ENCODE results near the gene INTS7. TPM values are rescaled to one million over a fixed set of nuclear protein-coding genes. Genes with fewer than 3 reads are reported as not detected.
"Not testable (repeated sequence)": the region's sequence is repeated elsewhere in the genome, so short reads cannot be mapped to it uniquely, and the experiment has no call there.

Gene INTS7
- total RNA-seq, 1 donor: 21.3 TPM

DNA sequence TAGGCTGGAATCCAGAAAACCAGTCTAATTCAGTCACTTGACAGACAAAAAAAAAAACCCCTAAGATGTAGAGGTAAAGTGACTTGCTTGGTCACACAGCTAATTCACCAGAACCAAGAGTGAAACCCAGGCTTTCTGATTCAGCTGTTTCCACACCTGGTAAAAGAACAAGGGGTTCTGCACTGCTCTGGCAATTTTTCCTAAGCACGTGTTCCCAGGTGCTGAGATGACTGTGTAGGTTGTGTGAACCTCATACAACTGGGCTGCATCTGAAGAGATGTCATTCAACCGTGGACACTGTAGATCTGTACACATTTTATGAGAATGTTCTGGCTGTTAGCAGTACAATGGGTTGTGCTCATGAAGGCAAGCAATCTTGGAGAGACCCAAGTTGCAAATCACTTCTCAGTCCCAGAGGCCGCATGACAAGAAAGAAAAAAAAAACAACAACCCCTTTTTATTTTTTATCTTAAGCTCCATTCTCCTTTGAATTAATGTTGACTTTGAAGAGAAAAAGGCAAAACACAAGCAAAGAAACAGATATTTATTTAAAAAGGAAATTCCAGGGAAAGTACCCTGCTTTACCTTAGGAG lies 95.4 kb downstream of the INTS7 start:
- DNase-seq (ENCODE audit: low read depth in 2 of 3, low spot score in 2 of 3): no peak

DNA sequence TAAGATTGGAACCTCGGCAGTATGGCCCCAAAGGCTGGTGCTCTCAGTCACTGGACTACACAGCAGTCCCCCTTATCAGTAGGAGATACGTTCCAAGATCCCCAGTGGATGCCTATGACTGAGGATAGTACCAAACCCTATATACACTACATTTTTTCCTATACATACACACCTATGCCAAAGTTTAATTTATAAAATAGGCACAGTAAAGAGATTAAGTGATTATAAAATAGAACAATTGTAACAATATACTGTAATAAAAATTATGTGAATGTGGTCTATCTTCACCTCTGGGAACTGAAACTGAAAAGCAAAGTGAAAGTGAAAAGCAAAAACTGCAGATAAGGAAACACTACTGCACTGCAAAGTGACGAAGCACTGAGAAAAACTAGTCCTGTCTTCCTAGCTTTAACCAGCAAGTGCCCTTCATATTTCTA lies 96.8 kb downstream of the INTS7 start:
- peak in 2 of 3 donors; percentile 19 to 53 for DNase-seq (ENCODE audit: low read depth in 2 of 3, low spot score in 2 of 3)

DNA sequence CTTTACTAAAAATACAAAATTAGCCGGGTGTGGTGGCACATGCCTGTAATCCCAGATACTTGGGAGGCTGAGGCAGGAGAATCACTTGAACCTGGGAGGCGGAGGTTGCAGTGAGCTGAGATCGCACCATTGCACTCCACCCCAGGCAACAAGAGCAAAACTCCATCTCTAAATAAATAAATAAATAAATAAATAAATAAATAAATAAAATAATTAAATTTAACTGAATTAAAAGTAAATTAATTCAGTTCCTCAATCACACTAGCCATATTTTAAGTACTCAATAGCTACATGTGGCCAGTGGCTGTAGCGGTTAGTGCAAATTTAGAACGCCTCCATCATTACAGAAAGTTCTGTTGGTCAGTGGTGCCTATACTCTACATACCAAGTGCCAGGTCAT lies 97.9 kb downstream of the INTS7 start:
- not testable (repeated sequence) for DNase-seq (ENCODE audit: low read depth in 2 of 3, low spot score in 2 of 3)

DNA sequence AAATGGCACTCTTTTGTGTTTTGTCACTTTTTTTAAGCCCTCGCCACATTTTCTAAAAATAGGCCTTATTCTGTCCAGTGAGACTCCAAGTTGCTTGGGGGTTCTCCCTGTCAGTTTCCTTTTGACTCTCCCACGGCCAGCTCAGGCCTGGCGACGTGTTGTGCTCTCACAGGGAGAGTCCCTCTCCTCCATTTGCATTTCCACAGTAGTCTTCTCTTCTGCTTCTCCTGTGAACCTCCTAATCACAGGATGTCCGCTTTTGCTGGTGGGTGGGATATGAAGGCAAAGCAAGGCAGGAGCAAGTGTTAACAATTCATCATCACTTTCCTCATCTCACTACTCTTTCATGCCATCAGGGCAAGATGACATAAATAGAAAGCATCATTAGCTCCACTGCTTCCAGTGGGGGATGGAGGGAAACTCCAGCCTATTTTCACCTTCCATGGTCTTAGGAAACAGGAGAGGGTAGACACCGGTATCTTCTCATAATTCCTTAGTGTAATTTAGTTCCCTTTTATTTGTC lies 99.8 kb downstream of the INTS7 start:
- no peak for DNase-seq (ENCODE audit: low read depth in 2 of 3, low spot score in 2 of 3)

DNA sequence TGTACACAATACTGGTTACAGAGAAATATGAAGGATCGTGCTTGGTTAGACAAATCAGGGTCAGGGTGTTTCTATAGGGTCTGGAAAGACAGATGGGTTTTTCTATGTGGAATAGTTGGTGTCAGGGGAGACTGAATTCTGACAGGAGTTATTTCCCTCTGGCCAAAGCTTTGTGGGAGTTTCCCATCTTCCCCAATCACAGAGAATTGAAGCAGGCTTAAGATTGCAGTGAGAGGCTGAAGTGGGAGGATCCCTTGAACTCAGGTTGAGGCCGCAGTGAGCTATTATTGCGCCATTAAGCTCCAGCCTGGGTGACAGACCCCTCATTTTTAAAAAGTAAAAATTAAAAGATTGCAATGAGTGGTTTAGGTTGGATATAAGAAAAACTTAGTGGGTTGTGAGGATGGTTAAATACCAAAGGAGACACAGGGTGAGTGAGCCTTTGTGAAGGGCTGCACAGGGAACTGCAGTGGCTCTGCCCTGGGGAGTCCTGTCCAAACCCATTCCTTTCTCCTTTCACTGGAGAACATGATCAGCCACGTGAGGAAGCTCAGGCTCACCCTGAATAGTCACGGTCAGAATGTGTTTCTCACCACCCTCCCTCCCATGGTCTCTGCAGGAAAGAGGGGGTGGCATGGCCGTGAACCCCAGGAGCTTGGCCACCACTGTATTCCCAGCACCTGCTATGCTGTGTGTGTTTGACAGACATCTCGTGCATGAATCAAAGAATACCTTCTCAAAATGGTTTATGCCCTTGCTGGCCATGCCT lies 101.2 kb downstream of the INTS7 start:
- DNase-seq (ENCODE audit: low read depth in 2 of 3, low spot score in 2 of 3): no peak

DNA sequence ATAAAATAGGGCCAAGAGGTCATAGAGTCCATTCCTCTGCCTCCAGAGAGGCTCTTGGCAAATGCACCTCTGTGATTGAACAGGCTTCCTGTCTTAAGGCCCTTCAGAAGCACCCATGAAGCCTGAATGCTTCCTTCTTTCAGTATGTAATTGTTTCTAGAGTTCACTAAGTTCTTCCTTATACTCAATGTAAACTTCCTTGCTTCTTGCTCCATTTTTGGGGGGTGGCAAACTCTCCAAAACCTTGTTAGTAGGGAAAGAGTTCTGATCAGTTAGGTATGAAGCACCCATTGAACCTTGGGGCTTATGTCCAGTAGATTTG lies 102.5 kb downstream of the INTS7 start:
- no peak for DNase-seq (ENCODE audit: low read depth in 2 of 3, low spot score in 2 of 3)

DNA sequence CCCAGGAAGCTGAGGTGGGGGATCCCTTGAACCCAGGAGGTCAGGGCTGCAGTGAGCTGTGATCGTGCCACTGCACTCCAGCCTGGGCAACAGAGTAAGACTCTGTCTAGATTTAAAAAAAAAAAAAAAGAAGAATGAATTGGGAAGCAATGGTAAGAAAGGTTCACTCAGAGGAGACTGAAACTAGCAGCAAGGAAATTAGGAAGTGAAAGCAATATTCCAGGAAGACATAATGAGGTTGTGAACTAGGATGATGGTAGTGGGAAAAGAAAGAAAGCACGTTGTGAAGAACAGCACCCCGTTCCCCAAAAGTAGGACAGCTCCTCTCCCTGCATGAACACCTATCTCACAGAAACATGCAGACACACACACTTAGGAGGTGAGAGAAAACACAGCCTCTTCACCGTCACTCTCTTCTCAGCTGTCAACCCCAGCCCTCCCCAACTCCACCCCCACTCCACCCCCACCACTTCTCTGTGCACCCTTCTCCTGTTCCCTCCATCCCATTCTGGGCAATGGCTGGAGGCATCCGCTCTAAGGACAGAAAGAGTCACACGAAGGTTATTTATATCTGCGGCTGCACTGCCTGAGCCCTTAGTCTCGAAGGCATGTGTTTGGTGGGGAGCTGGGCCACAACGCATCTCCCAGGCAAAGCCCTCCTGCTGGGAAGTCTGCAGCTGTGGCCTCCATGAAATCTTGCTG lies 103.0 kb downstream of the INTS7 start:
- DNase-seq (ENCODE audit: low read depth in 2 of 3, low spot score in 2 of 3): no peak

DNA sequence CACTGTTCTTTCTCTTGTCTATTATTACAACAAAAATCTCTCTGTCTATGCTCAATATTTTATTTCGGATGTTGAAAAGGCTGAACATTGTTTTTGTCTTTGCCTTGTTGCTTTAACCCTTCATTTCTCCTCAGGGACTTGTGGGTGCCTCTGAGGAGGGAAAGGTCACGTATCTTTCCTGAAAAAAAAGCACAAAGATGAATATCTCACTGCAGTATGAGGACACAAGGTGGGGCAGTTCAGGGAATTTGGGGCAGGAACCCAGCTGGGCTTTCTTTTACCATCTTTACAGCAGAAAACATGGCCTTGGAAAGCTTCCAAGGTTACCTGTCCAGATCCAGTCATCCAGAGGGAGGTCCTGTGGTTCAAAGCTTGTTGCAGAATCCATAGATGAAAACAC lies 105.7 kb downstream of the INTS7 start:
- no peak for DNase-seq (ENCODE audit: low read depth in 2 of 3, low spot score in 2 of 3)

DNA sequence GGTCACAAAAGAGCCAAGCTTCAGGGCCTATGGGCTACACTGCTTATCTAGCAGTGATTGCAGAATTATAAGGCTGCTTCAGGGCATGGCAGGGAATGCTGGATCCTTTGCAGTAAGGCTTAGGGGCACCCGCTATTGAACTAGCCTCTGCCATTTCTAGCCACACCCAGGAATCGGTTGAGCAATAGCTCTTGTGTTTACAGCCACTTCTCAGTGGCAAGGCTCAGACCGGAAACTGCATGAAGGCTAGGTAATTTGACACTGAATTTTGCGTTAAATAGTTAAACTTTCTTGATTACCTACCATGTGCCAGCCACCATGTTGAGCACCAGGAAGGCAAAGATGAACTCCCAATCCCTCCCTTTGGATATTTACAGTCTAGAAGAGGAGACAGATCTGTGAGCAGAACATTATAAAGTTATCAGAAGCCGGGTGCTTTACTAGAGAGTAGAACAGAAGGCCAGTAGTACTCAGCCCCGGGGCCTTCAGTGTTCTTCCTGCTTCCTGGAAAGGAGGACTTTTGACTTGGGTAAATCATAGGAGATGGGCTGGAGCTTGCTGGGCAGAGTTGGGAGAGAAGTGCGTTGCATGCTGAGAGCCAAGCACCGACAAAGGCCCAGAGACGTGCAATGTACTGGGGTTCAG lies 106.2 kb downstream of the INTS7 start:
- DNase-seq (ENCODE audit: low read depth in 2 of 3, low spot score in 2 of 3): no peak

DNA sequence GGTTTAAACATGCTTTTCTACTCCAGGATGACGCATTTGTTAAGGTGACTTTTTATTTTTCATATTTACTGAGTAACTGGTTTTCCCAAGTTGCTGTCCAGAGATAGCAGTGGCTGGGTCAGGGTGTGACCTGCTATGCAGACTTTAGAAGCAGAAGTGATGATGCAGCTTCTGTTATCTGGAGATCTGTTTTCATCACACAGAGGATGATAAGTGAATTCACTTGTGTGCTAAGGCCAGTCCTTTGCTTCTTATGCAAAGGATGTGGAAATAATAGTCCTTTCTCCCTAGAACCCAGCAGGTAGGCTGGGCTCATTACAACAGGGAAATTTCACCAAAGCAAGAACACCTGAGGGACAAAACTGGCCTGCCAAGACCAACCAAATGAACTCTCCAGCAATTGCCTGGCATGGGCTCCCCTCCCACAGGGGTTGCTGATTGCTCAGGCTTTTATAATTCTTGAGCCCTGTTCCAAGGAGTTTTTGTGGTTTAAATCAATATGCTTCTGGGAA lies 107.0 kb downstream of the INTS7 start:
- peak in 1 of 3 donors; percentile 14 for DNase-seq (ENCODE audit: low read depth in 2 of 3, low spot score in 2 of 3)

DNA sequence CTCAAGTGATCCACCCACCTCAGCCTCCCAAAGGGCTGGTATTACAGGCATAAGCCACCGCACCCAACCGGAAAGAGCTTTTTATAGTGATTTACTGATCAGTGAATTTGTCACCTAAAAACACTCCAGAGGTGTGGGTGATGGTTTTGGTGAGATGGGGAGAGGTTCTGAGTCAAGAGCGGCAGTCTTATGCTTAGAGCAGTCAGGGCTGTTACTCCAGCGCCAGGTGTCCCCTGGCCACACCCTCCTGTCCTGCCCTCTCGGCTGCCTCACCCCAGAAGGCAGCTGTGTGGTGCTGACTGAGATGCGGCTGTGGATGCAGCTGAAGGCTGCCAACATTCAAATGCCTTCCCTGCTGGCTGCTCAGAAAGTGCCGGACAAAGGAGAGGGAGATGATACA lies 110.3 kb downstream of the INTS7 start:
- DNase-seq (ENCODE audit: low read depth in 2 of 3, low spot score in 2 of 3): no peak

DNA sequence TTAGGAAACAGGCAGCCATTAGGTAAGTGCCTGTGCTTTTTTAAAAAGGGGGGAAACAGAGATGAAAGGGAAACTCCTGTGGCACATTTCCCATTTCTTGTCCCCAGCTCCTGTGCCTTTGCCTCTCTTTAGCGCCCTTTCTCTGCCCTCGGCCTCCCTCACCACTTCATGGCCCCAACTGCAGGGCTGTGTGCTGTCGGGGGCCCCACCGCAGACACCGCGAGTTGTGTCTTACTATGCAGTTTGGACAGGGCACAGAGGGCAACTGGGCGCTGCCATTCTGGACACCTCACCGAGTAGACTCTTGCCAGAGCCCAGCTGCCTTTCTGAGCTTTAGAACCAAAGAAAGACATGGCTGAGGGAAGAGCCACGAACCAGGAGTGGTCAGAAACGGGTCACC lies 111.1 kb downstream of the INTS7 start:
- no peak for DNase-seq (ENCODE audit: low read depth in 2 of 3, low spot score in 2 of 3)

DNA sequence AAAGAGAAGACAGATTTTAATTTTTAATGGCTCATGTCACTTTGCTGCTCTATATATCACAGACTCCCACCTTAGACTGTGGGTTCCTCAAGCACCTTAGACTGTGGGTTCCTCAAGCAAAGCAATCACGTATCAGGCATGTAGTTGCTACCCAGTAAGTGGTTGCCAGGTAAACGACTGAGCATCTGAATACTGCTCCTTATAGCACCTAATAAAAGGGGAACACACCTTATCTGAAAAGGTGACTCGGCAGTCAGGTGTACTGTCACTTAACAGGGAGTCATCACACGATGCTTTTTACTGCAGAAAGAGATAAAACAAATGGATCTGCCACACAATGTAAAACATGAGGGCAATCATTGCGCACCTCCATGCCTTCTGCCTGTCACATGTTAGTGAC lies 112.3 kb downstream of the INTS7 start:
- no peak for DNase-seq (ENCODE audit: low read depth in 2 of 3, low spot score in 2 of 3)

DNA sequence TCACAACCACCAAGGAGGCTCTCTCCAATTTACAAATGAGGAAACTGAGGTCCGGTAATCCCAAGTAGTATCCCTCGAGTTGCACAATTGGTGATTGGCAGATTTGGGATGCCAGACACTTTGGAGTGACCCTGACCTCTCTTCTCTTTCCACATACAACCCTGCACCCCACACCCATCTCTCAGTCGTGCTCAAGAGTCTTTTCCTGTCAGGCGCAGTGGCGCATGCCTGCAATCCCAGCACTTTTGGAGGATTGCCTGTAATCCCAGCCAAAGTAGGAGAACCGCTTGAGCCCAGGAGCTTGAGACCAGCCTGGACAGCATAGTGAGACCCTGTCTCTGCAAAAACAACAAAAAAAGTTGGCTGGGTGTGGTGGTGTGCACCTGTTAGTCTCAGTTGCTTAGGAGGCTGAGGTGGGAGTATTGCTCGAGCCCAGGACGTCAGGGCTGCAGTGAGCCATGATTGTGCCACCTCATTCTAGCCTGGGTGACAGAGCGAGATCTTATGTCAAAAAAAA lies 113.7 kb downstream of the INTS7 start:
- no peak for DNase-seq (ENCODE audit: low read depth in 2 of 3, low spot score in 2 of 3)

DNA sequence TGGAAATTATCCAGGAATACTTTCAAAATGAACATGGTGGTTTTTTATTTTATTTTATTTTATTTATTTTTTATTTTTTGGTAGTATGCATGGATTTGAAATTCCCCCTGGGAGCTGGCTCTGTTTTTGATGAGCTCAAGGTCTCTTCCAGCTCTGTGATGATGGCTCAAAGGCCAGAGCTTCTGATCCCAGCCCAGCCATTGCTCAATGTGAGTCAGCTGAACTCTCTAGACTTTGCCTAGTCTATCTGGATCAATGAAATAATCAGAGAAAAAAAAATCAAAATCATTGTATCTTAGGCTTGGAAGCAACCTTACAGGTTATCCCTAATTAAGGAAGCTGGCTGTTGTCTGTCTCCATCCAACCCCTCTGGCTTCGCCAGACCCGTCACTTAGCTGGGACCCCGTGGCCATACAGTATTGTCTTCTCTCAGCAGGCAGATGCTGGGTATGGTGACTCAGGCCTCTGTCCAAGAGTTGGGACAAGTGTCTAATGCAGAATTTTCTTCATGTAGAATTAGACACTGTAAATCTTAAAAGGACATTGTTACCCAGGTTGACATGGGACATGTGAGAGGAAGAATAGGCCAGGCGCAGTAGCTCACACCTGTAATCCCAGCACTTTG lies 114.6 kb downstream of the INTS7 start:
- no peak for DNase-seq (ENCODE audit: low read depth in 2 of 3, low spot score in 2 of 3)

DNA sequence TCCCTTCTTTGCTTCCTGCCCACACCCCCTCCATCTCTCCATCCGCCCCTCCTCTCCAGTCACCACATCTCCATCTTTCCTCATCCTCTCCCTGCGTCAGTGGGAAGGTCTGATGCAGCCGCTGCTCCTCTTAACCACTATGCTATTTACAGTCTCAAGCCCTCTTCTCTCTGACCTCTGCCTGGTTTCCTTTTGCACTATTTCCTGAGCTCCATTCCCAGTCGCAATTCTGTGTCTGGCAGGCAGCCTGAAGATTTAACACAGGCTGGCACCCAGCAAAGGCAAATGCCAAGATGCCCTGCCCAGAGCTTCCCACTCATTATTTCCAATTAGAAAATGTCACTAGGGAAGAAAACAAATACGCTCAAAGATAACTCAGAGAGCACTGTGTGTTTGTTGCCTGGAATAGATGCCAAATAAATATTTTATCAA lies 115.2 kb downstream of the INTS7 start:
- DNase-seq (ENCODE audit: low read depth in 2 of 3, low spot score in 2 of 3): no peak

DNA sequence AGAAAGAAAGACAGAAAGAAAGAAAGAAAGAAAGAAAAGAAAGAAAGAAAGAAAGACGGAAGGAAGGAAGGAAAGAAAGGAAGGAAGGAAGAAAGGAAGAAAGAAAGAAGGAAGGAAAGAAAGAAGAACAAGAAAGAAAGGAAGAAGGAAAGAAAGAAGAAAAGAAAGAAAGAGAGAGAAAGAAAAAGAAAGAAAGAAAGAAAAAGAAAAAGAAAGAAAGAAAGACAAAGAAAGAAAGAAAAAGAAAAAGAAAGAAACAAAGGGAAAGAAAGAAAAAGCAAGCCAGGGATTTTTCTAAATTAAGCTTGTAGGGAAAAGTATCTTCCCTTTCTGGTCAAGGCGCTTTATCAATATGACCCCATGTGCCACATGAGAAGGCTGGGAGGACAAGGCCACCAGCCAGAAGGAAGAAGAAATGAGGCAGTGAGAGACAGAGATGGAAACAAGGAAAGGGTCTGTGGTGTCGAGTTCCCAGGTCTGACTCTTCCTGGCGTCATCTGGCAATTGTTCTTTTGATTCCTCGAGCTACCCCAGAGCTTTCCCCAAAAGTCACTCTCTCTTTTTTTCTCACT lies 116.4 kb downstream of the INTS7 start:
- DNase-seq (ENCODE audit: low read depth in 2 of 3, low spot score in 2 of 3): no peak

DNA sequence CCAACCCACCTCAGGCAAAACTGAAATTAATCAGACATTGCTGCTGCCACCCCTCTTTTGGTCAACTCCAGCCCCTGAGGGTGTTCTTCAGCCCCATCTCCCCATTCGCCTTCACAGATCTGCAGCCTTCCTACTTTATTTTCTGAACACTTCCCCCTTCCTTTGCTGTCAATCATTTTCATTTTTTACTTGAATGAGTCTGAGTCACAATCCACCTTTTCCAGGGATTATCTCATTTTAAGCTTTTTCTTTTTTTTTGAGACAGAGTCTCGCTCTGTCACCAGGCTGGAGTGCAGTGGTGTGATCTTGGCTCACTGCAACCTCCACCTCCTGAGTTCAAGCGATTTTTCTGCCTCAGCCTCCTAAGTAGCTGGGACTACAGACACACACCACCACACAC lies 118.9 kb downstream of the INTS7 start:
- DNase-seq (ENCODE audit: low read depth in 2 of 3, low spot score in 2 of 3): not testable (repeated sequence)

DNA sequence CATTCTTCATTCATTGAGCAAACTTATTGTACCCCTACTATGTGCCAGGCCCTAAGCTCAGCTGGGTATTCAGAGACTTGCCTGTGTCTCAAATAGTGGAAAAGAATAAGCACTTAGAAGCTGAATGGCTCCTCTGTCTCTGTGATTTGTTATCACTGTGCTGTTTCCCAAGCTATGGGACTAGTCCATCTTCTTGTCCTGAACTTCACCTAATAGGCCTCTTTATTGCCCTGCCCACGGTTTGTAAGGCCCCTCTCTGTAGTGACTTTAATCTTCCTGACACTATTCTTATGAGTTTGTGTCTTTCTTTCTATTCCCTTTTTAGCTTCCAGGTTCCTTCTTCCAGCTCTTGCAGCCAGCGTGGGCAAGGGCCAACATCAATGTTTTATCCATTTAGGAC lies 119.4 kb downstream of the INTS7 start:
- no peak for DNase-seq (ENCODE audit: low read depth in 2 of 3, low spot score in 2 of 3)

DNA sequence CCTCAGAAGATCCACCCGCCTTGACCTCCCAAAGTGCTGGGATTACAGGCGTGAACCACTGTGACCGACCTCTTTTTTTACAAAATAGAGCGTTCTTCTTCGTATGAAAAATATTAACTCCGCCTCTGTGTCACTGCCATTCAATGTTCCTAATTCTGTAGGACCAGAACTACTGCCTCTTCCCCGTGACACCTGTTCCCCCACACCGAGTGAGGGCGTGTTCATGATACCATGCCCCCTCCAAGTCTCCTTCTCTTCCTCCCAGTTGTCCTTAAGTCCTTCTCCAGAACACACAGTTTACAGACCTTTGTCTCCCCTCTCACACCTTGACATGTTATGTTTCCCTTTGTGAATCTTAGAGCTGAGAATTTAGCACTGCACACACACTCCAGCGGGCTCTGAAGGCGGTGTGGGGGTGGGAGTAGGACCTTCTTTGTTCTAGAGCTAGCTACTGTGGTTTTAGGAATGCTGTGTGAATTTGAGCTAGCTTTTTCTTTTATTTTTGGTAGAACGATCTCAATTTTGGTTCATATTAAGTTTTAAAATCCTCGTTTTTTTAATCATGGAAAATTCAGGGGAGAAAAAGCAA lies 122.4 kb downstream of the INTS7 start:
- no peak for DNase-seq (ENCODE audit: low read depth in 2 of 3, low spot score in 2 of 3)
